PC-3 (cell line): ENCODE results near the gene ATE1. TPM values are rescaled to one million over a fixed set of nuclear protein-coding genes. Genes with fewer than 3 reads are reported as not detected.
A peak's percentile ranks its signal among the peaks of the same experiment; 100 is the strongest.

Experiments
- ATAC-seq: fragments of 200-7000 bp; cut with Tn5 transposase; 2 replicates; pipeline ENCODE4 v1.9.1; 2020; ENCODE audit warnings: mild to moderate bottlenecking, moderate library complexity
- BruUV-seq: library from RNA; stranded (reverse); fragments of 400-500 nt; replicated peaks from 2 replicates; lab custom pipeline; 2021; lab: Mats Ljungman, UMichigan
- CTCF ChIA-PET: fragments of 300-600 bp; sonication (Branson Sonifier 250); formaldehyde crosslinking; loops from one replicate; lab custom pipeline; 2022; ENCODE audit warnings: antibody characterized with exemption; lab: Charles Lee
- POLR2A ChIA-PET: fragments of 300-600 bp; sonication (Branson Sonifier 250); formaldehyde crosslinking; loops from one replicate; lab custom pipeline; 2022; ENCODE audit warnings: antibody characterized with exemption; ENCODE audit not compliant: unreplicated experiment; lab: Charles Lee
- DNase-seq: peaks from one replicate; pipeline ENCODE4 v3.0.0-alpha.2; 2015
- H2AFZ ChIP-seq: fragments of 300-600 bp; sonication (generic); 2 replicates; pipeline ENCODE4 v1.6.0; 2016; ENCODE audit warnings: antibody characterized with exemption, low read length
- H3F3A ChIP-seq: fragments of 300-600 bp; sonication (generic); one replicate; pipeline ENCODE4 v1.6.0; 2017; ENCODE audit warnings: antibody characterized with exemption, low read length, control low read depth, mild to moderate bottlenecking; ENCODE audit not compliant: unreplicated experiment
- H3K27ac ChIP-seq: fragments of 300-600 bp; sonication (generic); 2 replicates; pipeline ENCODE4 v1.5.1; 2016; ENCODE audit warnings: mild to moderate bottlenecking, low read length
- H3K27me3 ChIP-seq: fragments of 300-600 bp; sonication (generic); 2 replicates; pipeline ENCODE4 v1.6.1; 2016; ENCODE audit warnings: low read length, mixed read lengths
- H3K36me3 ChIP-seq: fragments of 300-600 bp; sonication (generic); 2 replicates; pipeline ENCODE4 v1.6.1; 2016; ENCODE audit warnings: low read depth, mixed run types, low read length, mixed read lengths
- H3K4me1 ChIP-seq: fragments of 300-600 bp; sonication (generic); 2 replicates; pipeline ENCODE4 v1.5.1; 2016; ENCODE audit warnings: low read length; ENCODE audit not compliant: insufficient read depth
- H3K4me2 ChIP-seq: fragments of 300-600 bp; sonication (generic); 2 replicates; pipeline ENCODE4 v1.6.0; 2016; ENCODE audit warnings: low read length
- H3K4me3 ChIP-seq: fragments of 300-600 bp; sonication (generic); 2 replicates; pipeline ENCODE4 v1.5.1; 2016; ENCODE audit warnings: mild to moderate bottlenecking, low read length, mixed read lengths
- H3K79me2 ChIP-seq: fragments of 300-600 bp; sonication (generic); 2 replicates; pipeline ENCODE4 v1.6.1; 2017; ENCODE audit warnings: low read length, mixed read lengths
- H3K9ac ChIP-seq: fragments of 300-600 bp; sonication (generic); 2 replicates; pipeline ENCODE4 v1.6.0; 2016; ENCODE audit warnings: mild to moderate bottlenecking, low read length
- H3K9me2 ChIP-seq: fragments of 300-600 bp; sonication (generic); replicated peaks from 2 replicates; pipeline ENCODE4 v1.6.1; 2016; ENCODE audit warnings: mixed run types, low read length, mixed read lengths
- H3K9me3 ChIP-seq: fragments of 300-600 bp; sonication (generic); 2 replicates; pipeline ENCODE4 v1.6.1; 2016; ENCODE audit warnings: low read length, mixed read lengths
- H4K20me1 ChIP-seq: fragments of 300-600 bp; sonication (generic); 2 replicates; pipeline ENCODE4 v1.6.1; 2016; ENCODE audit warnings: low read length, mixed read lengths
- EZH2 ChIP-seq: fragments of 300-600 bp; sonication (generic); IDR thresholded peaks from one replicate; pipeline ENCODE4 v1.6.1; 2017; ENCODE audit warnings: antibody characterized with exemption, mild to moderate bottlenecking, low read length; ENCODE audit not compliant: unreplicated experiment
- EZH2phosphoT487 ChIP-seq: fragments of 300-600 bp; sonication (generic); IDR thresholded peaks from 2 replicates; pipeline ENCODE4 v1.6.1; 2018; ENCODE audit warnings: mild to moderate bottlenecking, antibody characterized with exemption, low read length, borderline replicate concordance
- intact Hi-C: fragments of 100-400 bp; cut with micrococcal nuclease; formaldehyde crosslinking; loops from 2 replicates; pipeline ENCODE4 v1.9.0; 2023
- total RNA-seq: library from RNA; depleted of rRNA; stranded (reverse); fragments of >200 nt; gene quantifications from 2 replicates; pipeline ENCODE4 v1.2.3, GENCODE V29; 2014
- TF ChIP-seq, protein P1 (sequence below): fragments of 300-600 bp; sonication (generic); conservative IDR thresholded peaks from 2 replicates; pipeline ENCODE4 v1.5.1; 2017; ENCODE audit warnings: antibody characterized with exemption, low read depth, mild to moderate bottlenecking, low read length

The ATE1 gene
- total RNA-seq, 1 experiment from 2014 or later: 12.8 TPM

DNA sequence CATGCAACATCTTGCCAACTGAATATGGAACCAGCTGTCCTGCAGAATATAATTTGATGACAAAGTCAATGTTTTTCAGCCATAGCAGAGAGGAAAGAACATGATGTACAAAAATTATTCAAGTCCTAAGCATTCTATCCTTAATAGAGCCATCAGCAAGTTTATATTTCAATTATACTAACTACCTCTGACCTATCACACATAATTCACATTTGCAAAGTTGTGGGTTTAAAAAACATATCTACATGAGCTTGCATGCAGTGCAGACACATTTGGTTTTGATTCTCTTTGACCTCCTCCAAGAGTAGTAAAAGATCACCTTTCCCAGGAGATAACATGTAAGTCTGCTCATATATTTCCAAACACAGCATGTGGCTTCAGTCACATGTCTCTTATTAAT lies 203.5 kb downstream of the ATE1 start:
- Histone ChIP-seq H3K4me1 (no peaks in the 10 kb centered on the region), H3K27me3 (no peaks in the 10 kb centered on the region), H3K27ac (no peak overlapping the region), H2AFZ (no peak overlapping the region), H3K9me3 (no peaks in the 10 kb centered on the region), H3K79me2 (no peaks in the 10 kb centered on the region), H3K4me3 (no peak overlapping the region), H3K9ac (no peak overlapping the region), H3K4me2 (no peak overlapping the region), H4K20me1 (no peaks in the 10 kb centered on the region), H3K36me3 (no peaks in the 10 kb centered on the region), H3F3A (no peaks in the 10 kb centered on the region), H3K9me2 (no peaks in the 10 kb centered on the region)
- CTCF ChIA-PET: no interaction called here
- POLR2A ChIA-PET: no interaction called here
- DNase-seq (no peak), ATAC-seq (no peak)
- TF ChIP-seq, protein P1, sequence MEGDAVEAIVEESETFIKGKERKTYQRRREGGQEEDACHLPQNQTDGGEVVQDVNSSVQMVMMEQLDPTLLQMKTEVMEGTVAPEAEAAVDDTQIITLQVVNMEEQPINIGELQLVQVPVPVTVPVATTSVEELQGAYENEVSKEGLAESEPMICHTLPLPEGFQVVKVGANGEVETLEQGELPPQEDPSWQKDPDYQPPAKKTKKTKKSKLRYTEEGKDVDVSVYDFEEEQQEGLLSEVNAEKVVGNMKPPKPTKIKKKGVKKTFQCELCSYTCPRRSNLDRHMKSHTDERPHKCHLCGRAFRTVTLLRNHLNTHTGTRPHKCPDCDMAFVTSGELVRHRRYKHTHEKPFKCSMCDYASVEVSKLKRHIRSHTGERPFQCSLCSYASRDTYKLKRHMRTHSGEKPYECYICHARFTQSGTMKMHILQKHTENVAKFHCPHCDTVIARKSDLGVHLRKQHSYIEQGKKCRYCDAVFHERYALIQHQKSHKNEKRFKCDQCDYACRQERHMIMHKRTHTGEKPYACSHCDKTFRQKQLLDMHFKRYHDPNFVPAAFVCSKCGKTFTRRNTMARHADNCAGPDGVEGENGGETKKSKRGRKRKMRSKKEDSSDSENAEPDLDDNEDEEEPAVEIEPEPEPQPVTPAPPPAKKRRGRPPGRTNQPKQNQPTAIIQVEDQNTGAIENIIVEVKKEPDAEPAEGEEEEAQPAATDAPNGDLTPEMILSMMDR: no peak
- TF ChIP-seq EZH2 (no peak), EZH2phosphoT487 (no peak)
- intact Hi-C loops: no loop called here
- BruUV-seq: no TSS peak

DNA sequence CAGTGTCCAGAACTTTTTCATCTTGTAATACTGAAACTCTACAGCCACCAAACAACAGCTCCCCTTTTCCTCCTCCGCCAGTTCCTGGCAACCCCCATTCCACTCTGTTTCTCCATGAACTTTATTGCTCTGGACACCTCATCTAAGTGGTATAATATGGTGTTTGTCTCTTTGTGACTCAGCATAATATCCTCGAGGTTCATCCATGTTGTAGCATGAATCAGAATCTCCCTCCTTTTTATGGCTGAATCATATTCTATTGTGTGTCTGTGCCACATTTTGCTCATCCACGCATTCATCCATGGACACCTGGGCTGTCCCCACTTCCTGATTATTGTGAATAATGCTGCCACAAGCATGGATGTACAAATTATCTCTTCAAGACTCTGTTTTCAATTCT lies 205.2 kb downstream of the ATE1 start:
- no peaks in the 10 kb centered on the region for H3K79me2 ChIP-seq
- TF ChIP-seq EZH2phosphoT487 (no peak), EZH2 (no peak)
- TF ChIP-seq, protein P1: no peak
- no peaks in the 10 kb centered on the region for H3K4me1 ChIP-seq
- DNase-seq (peak; percentile 69), ATAC-seq (peak; percentile 84)
- H3K27me3 ChIP-seq: no peaks in the 10 kb centered on the region
- no peaks in the 10 kb centered on the region for H3F3A ChIP-seq
- no peaks in the 10 kb centered on the region for H3K9me2 ChIP-seq
- H3K4me3 ChIP-seq: no peak overlapping the region
- H2AFZ ChIP-seq: no peak overlapping the region
- ChIA-PET CTCF (no interaction called here), POLR2A (no interaction called here)
- H4K20me1 ChIP-seq: no peaks in the 10 kb centered on the region
- no peak overlapping the region for H3K27ac ChIP-seq
- H3K36me3 ChIP-seq: no peaks in the 10 kb centered on the region
- H3K9me3 ChIP-seq: no peaks in the 10 kb centered on the region
- BruUV-seq: no TSS peak
- no peak overlapping the region for H3K9ac ChIP-seq
- no peak overlapping the region for H3K4me2 ChIP-seq
- intact Hi-C loops: no loop called here

DNA sequence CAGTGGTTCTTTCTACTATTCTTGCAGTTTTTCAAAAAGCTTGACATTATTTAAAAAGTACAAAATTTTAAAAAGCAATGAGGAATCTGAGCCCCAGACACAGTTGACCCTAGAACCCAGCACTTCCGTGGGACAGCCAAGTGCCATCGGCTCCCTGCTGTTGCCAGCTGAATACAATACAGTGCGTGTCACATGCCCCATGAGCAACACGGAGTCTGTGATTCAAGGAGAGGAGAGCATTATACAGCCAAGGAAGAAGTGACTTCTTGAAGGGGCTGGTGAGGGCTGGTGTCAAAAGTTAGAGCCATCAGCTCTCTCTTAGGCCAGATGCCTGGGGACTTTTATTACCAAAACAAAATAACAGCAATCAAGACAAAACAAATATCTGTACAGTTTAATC lies 206.6 kb downstream of the ATE1 start:
- DNase-seq (no peak), ATAC-seq (no peak)
- Histone ChIP-seq H3K9me3 (no peaks in the 10 kb centered on the region), H3K36me3 (no peaks in the 10 kb centered on the region), H3K9me2 (no peaks in the 10 kb centered on the region), H3K27ac (no peak overlapping the region), H3F3A (no peaks in the 10 kb centered on the region), H3K4me3 (no peak overlapping the region), H3K79me2 (no peaks in the 10 kb centered on the region), H2AFZ (no peak overlapping the region), H3K4me1 (no peaks in the 10 kb centered on the region), H3K9ac (no peak overlapping the region), H3K4me2 (no peak overlapping the region), H4K20me1 (no peaks in the 10 kb centered on the region), H3K27me3 (no peaks in the 10 kb centered on the region)
- no TSS peak for BruUV-seq
- ChIA-PET CTCF (no interaction called here), POLR2A (no interaction called here)
- intact Hi-C loops: no loop called here
- TF ChIP-seq EZH2 (no peak), EZH2phosphoT487 (no peak)
- TF ChIP-seq, protein P1: no peak
